GM19193 (cell line): ENCODE measurements around the gene DAB1.

Experiments
- POLR2A ChIP-seq: IDR thresholded peaks from 4 replicates; pipeline ENCODE4 v1.6.1; 2011; ENCODE audit not compliant: insufficient read depth, insufficient read length; ENCODE audit errors: extremely low read depth

DAB1 gene

DNA sequence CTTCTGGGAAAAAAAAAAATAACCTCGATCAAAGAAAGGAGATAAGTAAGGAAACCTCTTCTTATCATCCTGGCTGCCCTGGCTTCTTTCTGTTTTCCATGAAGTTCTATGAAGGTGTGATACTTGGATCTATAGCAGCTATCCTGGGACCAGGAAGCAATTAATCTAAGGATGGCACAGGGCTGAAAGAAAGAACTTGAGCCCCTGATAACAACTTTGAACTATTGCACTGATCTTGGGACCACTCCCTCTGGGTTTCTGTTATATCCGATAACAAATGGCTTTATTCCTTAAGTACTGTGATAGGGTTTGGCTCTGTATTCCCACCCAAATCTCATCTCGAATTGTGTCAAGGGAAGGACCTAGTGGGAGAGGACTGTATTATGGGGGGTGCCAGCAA lies 104.1 kb downstream of the DAB1 start:
- TF ChIP-seq POLR2A, result no peak

DNA sequence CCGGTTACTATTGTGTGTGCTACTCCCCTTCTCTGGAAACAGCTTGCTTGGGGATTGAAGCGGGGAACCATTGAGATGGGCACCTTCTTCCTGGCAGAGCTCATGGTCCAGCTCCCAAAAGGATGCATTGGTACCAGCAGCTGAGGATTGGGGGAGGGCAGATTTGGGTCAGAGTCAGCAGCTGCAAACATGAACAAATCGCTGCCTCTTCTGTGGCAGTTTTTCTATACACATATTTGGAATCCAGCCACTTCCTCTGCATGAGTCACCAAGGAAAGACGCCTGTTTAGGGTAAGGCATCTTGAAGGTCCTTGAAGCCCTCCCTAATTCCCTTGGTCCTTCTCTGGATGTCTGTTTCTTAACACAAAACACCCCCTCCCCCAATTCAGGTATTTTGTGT lies 104.7 kb downstream of the DAB1 start:
- TF ChIP-seq POLR2A, result no peak

DNA sequence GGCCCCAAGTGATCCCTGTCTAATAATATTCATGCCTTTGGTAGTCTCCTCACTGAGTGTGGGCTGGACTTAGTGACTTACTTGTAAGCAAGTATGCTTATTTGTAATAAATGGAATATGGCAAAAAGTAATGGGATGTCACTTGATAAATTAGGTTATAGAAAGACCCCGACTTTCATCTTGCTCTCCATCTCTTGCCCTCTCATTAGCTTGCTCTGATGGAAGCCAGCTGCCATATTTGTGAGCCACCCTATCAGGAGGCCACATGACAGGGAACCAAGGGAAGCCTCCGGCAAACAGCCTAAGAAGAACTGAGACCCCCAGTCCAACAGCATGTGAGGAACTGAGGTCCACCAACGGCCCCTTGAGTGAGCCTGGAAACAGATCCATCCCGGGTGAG lies 107.0 kb downstream of the DAB1 start:
- TF ChIP-seq POLR2A, result no peak

DNA sequence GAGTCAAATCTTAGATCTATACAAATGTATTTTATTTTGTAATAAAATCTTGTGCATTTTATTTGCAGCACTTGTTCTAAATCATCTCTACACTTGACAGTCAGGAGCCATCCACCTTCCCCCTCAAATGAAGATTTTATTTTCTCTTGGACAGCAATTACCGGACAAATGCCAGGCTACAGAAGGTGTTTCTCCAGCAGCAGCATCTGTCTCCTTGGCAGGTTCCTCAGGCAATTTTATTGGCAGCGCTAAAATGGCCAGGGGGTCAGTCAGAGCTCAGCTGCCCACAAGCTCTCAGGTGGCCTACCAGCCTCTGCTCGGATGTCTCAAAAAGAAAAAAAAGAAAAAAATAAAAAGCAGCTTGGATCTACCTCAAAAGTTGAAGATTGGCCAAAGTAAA lies 107.6 kb downstream of the DAB1 start:
- TF ChIP-seq POLR2A, result no peak

DNA sequence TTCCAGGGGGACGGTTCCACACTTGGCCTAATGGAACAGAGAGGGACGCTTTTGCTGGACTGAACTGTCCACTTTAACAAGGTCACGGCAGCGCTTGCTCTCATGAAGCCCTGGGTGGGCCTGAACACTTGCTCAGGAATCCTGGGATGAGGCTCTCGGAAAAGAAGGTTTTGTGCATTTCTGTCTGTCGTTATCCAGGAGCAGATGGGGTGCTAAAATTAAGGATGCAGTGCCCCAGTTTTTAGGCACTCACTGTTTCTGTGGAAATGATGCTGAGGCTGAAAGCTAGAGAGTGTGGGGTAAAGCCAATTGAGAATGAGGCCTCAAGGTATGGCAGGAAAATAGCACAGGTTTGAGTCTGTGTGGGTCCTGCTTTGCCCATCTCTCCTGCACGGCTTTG lies 111.0 kb downstream of the DAB1 start:
- TF ChIP-seq POLR2A, result no peak

DNA sequence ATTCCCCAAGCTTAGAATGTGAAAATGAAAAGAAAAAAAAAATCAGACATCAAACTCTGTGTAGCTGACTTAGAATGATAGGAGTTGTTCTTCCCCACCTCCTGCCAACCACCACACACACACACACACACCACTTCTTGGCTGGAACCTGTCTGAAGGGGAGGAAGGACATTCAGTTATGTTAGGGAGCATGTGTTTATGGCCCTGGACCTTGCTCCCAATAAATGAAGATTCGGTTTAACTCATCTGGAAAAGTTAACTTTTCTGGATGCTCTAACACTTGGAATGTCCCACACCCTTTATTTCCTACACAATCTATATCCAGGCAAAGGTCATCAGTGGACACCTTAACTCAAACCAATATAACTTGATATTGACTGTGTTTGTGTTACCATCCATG lies 112.4 kb downstream of the DAB1 start:
- no peak for TF ChIP-seq POLR2A

DNA sequence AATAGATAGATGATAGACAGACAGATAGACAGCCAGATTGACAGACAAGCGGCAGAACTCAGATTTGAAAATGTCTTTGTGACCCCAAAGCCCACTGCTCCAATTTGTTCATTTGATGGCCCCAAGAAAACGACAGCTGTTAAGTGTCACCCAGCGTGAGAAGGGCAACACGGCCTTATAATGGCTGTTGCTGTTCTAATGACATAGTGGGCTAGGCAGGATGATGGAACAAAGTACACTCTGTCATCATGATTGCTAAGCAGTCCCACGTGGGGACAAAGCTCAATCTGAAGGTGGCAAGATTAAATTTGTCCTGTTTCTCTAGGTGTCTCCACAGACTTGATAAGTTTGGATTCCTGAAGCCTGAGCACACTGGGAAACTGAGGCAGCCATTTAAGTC lies 112.9 kb downstream of the DAB1 start:
- no peak for TF ChIP-seq POLR2A

DNA sequence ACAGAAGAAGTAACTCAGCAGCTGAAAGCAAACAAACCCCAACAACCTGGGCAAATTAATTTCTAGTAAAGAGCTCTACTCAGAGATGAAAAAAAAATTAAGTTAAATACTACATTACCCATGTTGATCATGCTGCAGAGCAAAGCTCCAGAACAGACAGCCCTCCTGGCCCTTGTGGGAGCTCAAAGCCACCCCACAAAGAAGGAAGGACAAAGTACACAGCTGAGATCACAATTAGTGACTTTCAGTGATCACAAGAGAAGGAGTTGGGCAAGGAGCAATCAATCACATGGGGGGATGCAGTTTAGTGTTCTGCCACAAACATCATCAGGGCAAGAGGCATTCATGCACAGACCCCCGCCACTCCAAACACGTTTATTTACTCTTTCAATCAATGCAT lies 114.2 kb downstream of the DAB1 start:
- no peak for TF ChIP-seq POLR2A

DNA sequence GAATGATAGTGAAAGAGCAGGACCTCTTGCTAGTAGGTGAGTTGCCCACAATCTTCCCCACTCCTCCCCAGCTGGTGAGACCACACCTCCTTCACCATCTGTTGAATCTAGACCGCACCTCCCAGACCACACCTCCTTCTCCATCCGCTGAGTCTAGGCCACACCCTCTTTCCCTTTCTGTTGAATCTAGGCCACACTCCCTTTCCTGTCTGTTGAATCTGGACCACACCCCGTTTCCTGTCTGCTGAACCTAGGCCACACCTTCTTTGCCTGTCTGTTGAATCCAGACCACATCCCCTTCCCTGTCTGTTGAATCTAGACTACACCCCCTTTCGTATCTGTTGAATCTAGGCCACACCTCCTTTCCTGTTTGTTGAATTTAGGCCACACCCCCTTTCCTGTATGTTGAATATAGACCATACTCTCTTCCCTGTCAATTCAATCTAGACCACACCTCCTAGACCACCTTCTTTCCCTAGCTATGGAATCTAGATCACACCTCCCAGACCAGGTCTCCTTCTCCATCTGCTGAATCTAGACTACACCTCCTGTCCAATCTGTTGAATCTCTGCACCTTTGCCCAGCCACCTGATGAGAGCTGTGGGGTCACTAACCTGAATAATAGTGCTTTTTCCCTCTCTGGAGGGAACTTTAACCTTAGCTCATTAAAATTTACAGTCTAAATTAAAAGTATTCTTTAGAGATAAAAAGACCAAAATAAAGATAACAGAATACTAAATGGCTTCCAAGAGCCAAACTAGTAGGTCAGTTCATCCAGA lies 116.3 kb downstream of the DAB1 start:
- no peak for TF ChIP-seq POLR2A

DNA sequence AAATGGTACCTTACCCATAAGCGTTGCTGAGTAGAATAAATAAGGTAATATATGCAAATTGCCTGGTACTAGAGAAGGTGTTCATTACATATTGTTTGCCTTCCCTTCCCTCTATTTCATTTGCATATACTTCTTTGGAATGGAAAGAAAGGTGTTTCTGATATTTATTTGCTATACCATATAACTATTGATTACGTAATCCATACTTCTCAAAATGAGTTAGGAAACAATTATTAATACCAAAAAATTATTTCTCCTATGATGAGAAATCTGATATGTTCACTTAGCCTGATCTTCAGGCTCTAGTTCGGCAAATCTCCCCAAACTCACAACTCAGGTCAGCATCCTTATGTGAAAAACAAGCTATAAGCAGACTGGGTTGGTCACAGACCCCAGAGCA lies 119.3 kb downstream of the DAB1 start:
- TF ChIP-seq POLR2A, result no peak

DNA sequence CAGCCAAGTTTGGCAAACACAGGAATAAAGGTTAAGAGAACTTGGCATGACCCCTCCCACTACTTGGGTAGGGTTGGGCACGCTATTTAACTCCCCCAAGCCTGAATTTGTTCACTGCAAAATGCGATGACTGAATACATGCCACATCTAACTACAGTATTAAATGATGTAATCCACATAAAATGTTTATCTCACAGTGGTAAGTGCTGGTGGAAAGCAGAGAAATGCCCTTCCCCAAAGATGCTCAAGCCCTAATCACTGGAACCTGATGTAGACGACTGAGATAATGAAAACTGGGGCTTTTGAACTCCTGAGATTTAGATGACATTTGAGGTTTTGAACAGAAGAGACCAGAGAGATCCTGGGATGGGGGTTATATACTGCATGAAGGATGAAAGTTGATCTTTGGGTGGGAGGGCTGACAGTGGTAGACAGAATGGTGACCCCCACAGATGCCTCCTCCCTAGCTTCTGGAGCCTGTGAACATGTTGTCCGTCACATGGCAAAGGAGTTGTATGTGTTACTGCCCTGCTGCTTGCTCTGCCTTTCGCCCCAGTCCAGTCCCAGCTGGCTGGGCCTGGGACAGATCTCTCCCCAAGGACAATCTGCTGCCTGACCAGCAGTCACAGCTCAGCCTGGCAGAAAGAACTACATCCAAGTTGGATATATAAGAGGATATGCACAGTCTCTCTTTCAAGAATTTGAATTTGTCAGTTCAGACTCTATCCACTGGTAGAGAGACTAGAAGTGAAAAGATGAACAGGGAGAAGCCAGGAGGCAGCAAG lies 120.9 kb downstream of the DAB1 start:
- no peak for TF ChIP-seq POLR2A

DNA sequence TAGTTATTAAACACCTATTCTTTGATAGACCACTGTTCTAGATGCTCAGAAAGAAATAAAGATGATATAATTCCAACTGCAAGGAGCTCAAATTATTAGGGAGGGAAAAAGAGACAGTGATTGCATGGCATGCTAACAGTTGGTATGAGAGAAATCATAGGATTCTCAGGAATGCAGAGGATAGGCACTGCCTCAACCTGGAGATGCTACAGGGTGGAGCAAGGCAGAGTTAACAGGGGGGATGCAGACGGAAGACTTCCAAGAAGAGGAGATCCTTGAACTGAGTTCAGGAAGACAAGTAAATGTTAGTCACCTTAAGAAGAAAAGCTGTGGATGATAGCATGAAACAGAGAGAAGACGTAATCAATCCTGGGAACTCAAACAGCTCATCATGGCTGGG lies 123.7 kb downstream of the DAB1 start:
- TF ChIP-seq POLR2A, result no peak

DNA sequence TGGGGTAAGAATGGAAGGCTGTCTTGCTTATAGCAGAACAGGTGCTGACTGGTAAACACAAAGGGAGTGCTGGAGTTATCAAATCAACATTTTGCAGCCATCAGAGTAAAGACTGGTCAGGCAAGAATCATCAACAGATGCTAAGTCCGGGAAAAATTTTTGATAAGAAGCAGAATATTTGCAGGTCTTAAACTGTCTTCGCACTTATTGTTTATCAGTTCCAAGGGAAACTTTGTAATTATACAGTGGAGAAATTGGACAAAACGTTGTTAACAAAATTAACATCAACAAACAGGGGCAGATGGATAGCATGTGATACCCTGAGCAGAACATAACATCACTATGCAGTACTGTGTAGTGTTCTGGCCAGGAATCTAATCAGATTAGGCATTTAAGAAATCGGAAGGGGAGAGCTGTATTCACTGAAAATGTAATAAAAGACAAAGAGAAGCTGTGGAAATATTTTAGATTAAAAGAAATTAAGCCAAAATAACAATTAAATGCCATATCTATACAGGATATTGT lies 127.1 kb downstream of the DAB1 start:
- TF ChIP-seq POLR2A, result no peak

DNA sequence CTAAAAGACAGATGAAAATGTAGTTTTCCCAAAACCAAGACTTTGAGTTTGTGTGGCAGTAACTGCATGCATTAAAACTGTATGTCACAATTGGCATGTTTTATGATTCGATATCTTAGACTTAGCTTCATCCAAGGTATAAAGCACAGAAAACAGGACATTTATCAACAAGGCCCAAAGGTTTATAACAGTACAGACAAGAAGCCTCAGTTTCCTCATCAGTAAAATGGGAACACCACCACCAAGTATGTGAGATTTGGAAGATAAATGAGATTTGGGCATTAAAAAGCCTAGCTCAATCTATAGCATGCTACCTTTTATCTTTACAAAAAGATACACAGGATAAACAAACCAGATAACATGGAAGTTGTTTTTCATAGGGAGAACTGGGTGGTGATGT lies 128.5 kb downstream of the DAB1 start:
- TF ChIP-seq POLR2A, result no peak

DNA sequence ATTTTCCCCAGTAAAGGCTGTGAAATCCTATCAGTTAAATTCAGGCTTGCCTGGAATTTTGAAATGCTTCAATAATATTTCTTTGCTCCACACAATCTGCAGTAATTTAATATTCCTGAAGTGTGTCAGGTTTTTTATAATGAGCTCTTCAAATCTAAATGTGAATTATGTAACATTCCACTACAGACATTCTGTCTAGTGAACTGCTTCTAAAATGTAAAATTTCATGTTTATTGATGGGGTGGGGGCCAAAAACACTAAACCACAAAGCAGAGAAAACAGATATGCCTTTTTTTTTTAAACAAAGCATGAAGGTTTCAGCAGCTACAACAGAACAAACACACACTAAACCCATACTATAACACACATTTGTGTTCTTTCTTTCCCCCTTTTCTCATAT lies 129.7 kb downstream of the DAB1 start:
- no peak for TF ChIP-seq POLR2A

DNA sequence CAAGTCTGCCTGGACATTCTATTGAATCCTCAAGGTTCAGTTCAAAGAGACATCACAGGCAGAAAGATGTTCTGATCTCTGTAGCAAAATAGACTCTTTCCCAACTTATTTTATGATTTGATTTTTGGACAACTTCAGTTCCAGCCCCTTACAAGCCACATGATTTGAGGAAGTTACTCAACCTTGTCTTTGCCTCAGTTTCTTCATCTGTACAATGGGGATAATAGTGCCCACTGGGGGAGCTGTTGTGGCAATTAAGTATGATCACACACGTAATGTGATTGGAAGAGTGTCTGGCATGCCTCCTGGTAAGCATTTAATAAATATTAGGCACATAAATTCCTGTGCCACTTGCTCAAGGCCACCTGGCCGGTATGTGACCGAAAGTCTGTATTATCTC lies 130.6 kb downstream of the DAB1 start:
- no peak for TF ChIP-seq POLR2A

DNA sequence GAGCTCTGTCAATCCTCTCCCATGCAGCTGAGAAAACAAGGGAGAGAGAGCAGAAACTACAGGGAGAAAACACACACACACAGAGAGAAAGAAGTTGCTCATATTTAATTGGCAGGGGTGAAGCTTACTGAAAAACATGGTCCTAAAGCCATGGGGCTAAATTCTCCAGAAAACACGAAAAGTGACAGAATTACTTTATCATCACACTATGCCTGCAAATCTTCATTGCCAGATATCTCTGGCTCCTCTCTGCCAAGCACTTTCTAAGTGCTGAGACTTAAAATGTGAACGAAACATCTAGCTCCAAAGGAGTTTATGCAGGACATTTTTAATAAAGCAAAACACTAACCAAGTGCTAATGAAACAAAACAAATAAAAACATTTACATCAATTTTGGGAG lies 134.1 kb downstream of the DAB1 start:
- no peak for TF ChIP-seq POLR2A

DNA sequence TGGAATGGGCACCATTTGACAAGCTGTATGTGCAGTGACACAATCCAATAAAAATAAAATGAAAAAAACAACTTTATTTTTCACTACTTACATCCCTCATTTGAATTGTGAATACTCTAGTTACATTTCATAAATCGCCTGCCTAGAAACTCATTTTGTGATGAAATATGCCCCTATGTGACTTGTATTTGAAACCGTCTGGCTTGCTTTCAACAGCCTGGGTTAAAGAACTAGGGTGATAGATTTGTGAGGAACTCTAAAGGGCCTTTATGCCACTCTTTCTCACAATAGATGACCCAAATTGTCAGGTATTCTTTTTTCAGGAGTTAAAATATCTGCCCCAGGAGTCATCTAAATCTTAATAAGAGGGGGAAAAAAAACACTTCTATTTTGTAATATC lies 137.9 kb downstream of the DAB1 start:
- TF ChIP-seq POLR2A, result no peak
